Left lobe of liver (tissue), 2 donors: ENCODE measurements around the gene RELN. TPM values are rescaled to one million over a fixed set of nuclear protein-coding genes. Genes with fewer than 3 reads are reported as not detected.

ENCODE experiments used
- ATAC-seq: fragments of 200-7000 bp; cut with Tn5 transposase; one replicate; pipeline ENCODE4 v1.9.1; 2020; ENCODE audit warnings: mild to moderate bottlenecking, moderate library complexity
- DNase-seq: peaks from one replicate; pipeline ENCODE4 v3.0.0-alpha.2; 2020; ENCODE audit warnings: low spot score
- total RNA-seq: library from RNA; stranded (reverse); gene quantifications from one replicate; pipeline ENCODE4 v1.2.1, GENCODE V29; 2021
- donor health status: DM: no; HTN: no; CAD: no; lungs with moderate emphysema.
- donor health status: DM: no; HTN: yes; CAD: no.

Gene RELN
- total RNA-seq, 1 donor from 2014 or later: 17.2 TPM

- no peak for DNase-seq
- no peak for ATAC-seq
Measured at GRCh38 chr7:103593691-103594090, 395.8 kb downstream of the RELN start.

GRCh38 chr7:103592844-103593243 lies 396.6 kb downstream of the RELN start:
- ATAC-seq: no peak

GRCh38 chr7:103592187-103592586 lies 397.3 kb downstream of the RELN start:
- ATAC-seq (no peak), DNase-seq (no peak)

More at GRCh38 chr7:103592844-103593243, 396.6 kb downstream of the RELN start:
- no peak for DNase-seq

GRCh38 chr7:103580031-103580430 lies 409.4 kb downstream of the RELN start:
- no peak for ATAC-seq
- no peak for DNase-seq

- ATAC-seq (no peak), DNase-seq (no peak)
Measured at GRCh38 chr7:103577059-103577458, 412.4 kb downstream of the RELN start.

- DNase-seq (no peak), ATAC-seq (no peak)
Measured at GRCh38 chr7:103576641-103577040, 412.8 kb downstream of the RELN start.

GRCh38 chr7:103574576-103574975 lies 414.9 kb downstream of the RELN start:
- DNase-seq (no peak), ATAC-seq (no peak)

- DNase-seq (no peak), ATAC-seq (peak; percentile 66)
Measured at GRCh38 chr7:103573479-103574058, 415.9 kb downstream of the RELN start.

- DNase-seq (no peak), ATAC-seq (no peak)
Measured at GRCh38 chr7:103571586-103571985, 417.9 kb downstream of the RELN start.

- ATAC-seq (no peak), DNase-seq (no peak)
Measured at GRCh38 chr7:103569621-103570305, 419.7 kb downstream of the RELN start.

GRCh38 chr7:103564416-103564815 lies 425.0 kb downstream of the RELN start:
- ATAC-seq: no peak
- no peak for DNase-seq

- ATAC-seq: no peak
- DNase-seq: no peak
Measured at GRCh38 chr7:103560136-103560535, 429.3 kb downstream of the RELN start.

- ATAC-seq: no peak
- DNase-seq: no peak
Measured at GRCh38 chr7:103551016-103551415, 438.4 kb downstream of the RELN start.

- ATAC-seq (no peak), DNase-seq (no peak)
Measured at GRCh38 chr7:103549786-103550185, 439.7 kb downstream of the RELN start.

- ATAC-seq (no peak), DNase-seq (no peak)
Measured at GRCh38 chr7:103547451-103548284, 441.8 kb downstream of the RELN start.

- ATAC-seq (peak; percentile 28), DNase-seq (no peak)
Measured at GRCh38 chr7:103542470-103542869, 447.0 kb downstream of the RELN start.

GRCh38 chr7:103541947-103542346 lies 447.5 kb downstream of the RELN start:
- ATAC-seq: no peak
- DNase-seq: no peak

- peak; percentile 96 for ATAC-seq
- peak; percentile 80 for DNase-seq
Measured at GRCh38 chr7:103541026-103541425, 448.4 kb downstream of the RELN start.

- DNase-seq (no peak), ATAC-seq (no peak)
Measured at GRCh38 chr7:103540338-103540737, 449.1 kb downstream of the RELN start.

GRCh38 chr7:103539875-103540274 lies 449.6 kb downstream of the RELN start:
- ATAC-seq: no peak
- no peak for DNase-seq

- DNase-seq (no peak), ATAC-seq (no peak)
Measured at GRCh38 chr7:103538964-103539709, 450.3 kb downstream of the RELN start.
